Nucleus accumbens (tissue), 56 donors: ENCODE measurements around the gene ANXA10.
"Not testable (repeated sequence)": the region's sequence is repeated elsewhere in the genome, so short reads cannot be mapped to it uniquely, and the experiment has no call there.

Source experiments
- DNase-seq, 56 donors: peaks; one replicate each; lab custom pipeline; 2025; lab: John Stamatoyannopoulos, UW

Gene ANXA10

DNA sequence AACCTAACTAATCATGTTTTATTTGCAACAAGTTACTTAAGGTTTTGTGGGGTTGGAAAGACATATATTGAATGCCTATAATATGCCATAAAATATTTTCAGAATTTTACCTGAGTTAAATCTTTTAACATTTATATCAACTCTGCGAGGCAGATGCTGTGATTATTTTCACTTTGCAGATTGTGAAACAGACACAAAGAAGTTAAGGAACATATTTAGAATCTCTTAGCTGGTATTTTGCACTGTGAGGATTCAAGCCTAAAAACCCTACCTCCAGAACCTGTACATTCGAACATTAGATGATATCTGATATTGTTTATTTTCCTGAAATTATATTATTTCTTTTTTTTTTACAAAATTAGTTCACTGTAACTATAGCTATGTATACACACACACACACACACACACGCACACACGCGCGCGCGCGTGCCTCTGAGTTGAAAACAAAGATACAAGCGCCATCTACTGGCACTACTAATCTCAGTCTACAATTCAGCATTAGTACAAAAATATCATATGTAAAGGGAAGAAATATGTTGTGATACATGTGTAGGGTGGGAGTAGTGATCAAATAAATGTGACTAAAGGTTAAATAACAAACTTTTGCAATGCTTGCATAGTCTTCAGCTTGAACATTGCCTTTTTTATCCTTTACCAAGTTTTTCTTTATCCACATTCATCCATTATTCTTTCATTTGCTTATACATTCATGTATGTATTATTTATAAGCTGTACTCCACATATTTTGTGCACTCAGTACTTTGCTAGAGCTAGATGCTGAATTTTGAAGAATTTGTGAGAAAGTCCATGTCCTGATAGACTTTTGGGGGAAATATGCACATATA lies 61.5 kb downstream of the ANXA10 start:
- DNase-seq: peak in 43 of 56 donors; percentile 0 to 79 (median 20)

DNA sequence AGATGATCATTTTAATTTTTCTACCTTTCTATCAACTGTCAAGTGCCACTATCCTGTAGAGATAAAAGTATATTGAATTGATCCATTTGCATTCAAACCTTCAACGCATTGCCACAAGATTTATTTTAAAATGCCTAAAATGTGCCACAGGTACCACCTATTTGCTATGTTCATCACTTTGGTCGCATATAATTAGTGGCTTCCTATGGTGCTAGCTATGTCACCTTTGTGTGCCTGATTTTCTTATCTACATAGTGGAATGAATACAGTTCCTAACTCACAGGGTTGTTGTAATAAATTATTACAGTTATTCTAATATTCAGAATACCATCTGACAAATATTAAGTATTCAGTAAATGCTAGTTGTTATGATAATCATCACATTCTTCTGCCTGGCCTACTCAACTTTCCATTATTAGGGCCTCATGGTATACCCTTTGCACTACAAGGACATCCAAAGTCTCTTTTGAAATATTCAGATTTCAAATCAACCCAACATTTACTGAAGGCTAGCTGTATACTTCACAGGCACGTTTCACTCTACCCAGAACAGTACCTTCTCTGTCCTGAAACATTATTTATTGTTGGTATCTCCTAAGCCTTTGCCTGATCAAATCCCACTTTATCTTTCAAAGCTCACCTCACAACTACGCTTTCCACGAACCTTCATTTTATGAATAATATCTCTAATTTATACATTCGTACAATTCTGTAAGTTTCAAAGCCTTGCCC lies 62.4 kb downstream of the ANXA10 start:
- no peak for DNase-seq

DNA sequence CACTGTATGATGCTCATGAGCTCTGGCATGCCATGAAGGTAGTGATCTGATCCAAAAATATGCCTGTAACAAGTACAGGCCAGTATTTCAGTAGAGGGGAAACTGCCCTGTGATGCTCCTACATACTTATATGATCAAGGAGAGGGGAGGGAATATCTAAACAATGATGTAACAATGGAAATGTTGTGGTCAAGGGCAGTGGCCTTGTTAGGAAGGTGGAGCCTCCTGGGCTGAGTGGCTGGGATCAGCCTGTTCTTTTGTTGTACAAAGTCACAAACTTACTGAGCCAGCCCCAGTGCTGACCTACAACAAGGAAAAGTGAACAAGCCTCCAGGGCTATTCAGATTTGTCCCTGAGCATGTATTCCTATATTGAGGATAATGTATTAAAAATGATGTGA lies 70.3 kb downstream of the ANXA10 start:
- DNase-seq: no peak

DNA sequence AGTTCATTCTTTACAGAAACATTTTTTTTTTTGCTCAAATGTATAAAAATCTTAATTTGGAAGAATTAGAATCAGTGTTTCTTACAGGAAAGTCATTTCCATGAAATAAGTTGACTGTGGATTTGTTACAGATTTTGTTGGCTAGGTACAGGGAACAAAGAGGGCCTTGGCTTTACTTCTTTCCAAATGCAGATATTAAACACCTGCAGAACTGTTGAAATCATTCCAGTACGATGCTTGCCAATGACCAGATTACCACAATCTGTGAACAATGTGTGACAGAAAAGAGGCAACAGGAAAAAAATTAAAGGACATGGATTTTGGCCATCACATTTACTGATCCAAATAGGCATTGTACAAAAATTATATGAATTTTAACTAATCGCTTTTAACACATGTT lies 70.8 kb downstream of the ANXA10 start:
- no peak for DNase-seq

DNA sequence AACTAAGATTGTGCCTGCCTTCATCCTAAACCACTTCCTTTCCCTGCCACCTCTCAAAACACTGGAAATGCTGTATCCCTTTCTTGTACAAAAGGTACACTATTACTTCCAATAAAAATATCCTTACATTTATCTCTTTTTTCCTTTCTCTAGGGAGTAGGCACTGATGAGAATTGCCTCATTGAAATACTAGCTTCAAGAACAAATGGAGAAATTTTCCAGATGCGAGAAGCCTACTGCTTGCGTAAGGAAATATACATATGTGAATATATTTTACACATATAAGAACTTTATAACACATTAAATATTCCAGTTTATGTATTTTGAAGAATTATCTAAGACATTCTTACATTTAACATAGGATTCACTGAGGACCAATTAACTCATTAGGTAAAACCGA lies 71.7 kb downstream of the ANXA10 start:
- no peak for DNase-seq

DNA sequence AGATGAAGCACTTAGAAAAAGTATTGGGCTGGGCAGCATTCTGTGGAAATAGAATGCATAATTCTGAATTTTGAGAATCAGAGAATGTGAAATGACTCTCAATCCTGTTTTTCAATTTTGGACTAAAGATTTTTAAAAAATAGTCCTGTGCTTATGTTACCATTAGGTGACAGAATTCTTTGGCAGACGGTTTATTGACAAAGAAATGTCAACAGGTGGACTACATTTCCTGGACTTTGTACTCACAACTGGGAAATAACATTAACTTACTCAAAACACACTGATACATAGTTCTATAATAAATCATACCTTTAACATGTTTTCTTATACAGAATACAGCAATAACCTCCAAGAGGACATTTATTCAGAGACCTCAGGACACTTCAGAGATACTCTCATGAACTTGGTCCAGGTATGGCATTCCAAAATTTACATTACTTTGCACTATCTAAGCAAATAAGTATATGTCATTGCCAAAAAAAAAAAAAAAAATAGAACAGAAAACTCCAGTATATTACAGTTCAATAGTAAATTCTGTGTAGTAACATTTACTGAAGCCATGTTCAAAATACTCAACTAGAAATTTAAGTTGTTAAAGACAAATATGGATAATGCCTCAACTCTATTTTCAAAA lies 72.7 kb downstream of the ANXA10 start:
- DNase-seq: no peak

DNA sequence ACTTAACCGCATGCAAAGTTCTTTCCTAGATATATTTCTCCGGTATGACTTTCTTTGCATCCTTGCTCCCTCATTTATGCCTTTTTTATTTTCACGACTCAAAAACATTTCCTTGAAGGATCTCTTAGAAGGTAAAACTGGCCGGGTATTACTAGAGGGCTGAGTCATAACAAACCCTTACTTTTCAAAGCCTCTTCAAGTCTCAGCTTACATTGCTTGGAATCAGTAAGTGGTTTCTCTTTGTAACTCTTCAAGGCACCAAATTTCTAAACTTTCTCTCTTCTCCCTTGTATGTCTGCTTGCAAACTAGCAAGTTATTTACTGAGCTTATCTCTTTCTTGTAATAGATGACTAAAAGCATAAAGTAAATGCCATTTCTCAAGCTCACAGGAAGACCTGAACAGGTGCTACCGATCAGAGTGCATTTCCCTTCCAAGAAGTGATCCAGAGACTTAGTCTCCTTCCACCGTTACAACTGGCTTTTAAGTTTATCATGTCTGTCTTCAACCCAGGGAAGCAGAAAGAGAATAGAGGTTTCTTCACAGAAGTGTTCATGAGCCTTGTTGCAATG lies 75.5 kb downstream of the ANXA10 start:
- no peak for DNase-seq

DNA sequence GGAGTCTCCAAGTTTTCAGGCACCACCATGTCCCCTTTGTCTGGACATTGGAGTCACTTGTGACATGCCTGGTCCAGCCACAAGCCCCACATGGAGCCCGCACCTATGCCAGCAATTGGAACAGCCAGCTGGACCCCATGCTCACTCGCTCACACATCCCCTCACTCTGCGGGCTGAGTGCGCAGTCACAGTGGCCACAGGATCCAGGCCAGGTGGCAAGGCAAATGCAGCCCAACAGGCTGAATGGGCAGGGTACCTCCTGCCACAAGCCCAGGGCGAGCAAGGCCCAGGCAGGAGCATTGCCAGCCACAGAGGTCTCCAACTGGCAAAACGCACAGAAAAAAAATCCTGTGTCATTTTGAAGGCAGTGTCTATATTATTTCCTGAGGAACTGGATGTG lies 82.0 kb downstream of the ANXA10 start:
- no peak for DNase-seq

DNA sequence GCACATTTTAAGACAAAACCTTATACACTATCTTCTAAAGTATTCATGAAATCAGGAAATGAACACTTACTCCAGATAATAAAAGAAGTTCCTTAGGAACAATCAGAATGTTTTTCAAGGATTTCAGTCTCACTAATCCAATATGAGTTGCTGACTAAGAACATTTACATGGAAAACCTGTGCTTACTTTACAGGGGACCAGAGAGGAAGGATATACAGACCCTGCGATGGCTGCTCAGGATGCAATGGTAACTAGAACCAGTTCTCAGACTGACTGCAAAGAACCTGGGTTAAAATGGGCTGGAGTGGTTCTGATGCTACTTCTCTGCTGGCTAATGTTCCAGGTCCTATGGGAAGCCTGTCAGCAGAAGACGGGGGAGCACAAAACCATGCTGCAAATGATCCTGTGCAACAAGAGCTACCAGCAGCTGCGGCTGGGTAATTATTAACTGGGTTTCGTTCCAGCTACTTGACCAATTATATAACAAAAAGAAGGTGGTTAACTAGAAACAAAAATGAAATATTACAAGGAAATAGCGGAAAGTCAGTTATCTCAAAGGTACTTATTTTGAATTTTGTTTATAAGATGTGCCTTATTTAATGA lies 85.3 kb downstream of the ANXA10 start:
- no peak for DNase-seq

DNA sequence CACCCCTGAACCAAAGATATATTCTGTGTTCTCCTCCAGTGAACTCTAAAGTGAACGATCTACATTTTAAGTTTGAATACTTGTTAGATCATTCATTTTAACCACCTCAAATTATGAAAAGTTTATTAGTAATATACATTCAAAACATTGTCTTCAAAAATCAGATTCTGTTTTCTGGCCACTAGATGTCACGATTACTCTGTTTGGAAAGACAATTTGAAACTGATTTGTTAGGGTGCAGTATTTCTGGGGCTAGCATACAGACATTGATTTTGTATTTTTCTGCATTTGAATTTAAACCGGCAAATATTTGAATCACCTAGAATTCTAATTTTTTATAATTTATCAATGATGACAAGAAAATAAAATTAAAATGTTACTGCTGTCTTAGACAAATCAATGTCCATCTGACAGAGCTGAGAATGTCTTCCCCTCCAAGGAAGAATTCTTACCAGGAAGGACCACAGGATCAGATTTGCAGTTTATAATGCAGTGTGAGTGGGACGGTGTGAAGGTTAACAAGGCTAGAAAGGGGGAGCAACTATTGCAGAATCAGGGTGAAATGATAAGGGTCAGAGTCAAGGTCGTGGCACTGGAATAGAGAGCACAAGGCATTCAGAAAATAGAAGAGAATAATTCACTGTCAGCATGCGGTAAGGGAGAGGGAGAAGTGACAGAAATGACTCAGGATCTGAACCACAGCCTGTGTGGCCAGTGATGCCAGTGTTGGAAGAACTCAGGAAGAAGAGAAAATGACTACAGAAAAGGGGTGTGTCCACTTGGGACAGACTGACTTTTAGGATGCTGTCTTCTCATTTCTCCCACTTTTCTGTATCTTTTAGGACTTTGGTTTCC lies 91.6 kb downstream of the ANXA10 start:
- no peak for DNase-seq

DNA sequence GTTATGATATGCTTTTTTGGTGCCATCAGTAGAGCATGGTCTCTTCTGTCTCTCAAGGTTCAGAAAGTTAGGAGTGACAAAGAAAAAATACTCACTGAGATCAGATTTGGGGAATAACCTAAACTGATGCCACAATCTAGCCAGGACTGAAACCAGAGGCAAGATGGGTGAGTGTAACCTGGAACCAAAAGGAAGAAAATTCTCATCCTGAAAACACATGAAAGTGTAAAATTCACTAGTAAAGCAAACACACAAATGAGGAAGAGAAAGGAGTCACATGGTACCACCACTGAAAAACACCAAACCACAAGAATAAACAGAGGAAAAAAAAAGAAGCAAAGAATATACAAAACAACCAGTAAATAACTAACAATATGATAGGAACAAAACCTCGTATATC lies 96.4 kb downstream of the ANXA10 start:
- DNase-seq: no peak

DNA sequence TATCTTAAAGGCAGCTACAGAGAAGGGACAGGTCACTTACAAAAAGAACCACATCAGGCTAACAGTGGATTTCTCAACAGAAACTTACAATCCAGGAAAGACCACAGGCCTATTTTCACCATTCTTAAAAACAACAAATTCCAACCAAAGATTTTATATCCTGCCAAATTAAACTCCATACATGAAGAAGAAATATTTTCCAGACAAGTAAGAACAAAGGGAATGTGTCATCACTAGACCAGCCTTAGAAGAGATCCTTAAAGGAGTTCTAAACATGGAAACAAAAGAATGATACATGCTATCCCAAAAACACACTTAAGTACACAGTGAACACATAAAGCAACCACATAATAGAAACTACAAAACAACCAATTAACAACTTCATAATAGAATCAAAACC lies 105.6 kb downstream of the ANXA10 start:
- DNase-seq: no peak

DNA sequence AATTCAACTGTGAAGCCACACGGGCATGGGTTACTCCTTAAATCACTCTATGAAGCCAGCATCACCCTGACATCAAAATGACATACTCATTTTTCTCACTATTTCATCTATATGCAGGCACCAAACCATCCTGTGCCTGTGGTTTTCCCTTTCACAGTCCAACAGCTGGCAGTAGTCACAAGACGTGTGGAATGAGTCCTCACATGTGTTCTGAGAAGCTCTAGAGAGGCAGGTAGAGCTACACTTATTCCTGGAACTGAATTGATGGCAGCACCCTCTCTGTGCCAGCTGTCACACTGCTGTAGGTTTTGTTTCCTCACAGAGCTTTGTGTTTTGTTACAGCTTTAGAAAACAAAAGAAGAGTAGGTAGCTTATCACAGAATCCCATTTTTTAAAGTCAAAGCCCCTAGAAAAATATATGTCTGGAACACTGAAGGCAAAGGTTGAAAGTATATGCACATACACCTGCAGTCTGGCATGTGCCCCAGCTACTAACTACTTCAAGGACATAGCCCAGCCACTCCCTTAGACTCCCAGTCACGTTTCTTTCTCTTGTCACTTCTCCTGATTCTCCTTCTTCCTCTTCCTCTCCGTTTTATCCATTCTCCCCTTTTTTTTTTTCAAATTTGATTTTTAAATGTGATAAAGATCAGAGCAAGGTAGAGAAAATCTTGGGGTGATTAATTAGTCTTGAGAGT lies 107.1 kb downstream of the ANXA10 start:
- no peak for DNase-seq

DNA sequence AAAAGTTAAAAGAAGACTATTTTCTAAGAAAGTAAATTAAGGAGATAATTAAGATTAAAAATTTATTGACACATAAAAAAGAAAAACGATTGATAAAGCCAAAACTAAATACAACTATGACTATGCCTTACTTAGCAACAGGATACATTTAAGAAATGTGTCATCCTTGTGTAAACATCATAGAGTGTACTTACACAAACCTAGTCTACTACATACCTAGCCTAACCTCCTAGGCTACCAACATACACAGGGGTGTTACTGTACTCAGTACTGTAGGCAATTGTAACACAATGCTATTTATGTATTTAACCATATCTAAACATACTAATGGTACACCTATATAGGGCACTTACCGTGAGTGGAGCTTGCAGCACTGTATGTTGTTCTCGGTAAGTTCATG lies 108.3 kb downstream of the ANXA10 start:
- DNase-seq: no peak

DNA sequence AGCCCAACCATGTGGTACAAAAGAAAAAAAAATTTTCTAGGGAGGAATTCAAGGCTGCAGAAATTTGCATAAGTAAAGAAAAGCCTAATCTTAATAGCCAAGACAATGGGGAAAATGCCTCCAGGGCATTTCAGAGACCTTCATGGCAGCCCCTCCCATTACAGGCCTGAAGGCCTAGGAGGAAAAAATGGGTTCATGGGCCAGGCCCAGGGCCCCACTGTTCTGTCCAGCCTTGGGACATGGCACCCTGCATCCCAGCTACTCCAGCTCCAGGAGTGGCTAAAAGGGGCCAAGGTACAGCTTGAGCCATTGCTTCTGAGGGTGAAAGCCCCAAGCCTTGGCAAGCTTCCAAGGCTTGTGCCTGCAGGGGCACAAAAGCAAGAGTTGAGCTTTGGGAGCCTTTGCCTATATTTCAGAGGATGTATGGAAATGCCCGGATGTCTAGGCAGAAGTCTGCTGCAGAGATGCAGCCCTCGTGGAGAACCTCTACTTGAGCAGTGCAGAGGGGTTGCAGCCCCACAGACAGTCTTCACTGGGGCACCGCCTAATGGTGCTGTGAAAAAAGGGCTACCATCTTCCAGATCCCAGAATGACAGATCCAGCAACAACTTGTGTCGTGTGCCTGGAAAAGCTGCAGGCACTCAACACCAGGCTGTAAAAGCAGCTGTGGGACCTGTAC lies 111.0 kb downstream of the ANXA10 start:
- DNase-seq: no peak

DNA sequence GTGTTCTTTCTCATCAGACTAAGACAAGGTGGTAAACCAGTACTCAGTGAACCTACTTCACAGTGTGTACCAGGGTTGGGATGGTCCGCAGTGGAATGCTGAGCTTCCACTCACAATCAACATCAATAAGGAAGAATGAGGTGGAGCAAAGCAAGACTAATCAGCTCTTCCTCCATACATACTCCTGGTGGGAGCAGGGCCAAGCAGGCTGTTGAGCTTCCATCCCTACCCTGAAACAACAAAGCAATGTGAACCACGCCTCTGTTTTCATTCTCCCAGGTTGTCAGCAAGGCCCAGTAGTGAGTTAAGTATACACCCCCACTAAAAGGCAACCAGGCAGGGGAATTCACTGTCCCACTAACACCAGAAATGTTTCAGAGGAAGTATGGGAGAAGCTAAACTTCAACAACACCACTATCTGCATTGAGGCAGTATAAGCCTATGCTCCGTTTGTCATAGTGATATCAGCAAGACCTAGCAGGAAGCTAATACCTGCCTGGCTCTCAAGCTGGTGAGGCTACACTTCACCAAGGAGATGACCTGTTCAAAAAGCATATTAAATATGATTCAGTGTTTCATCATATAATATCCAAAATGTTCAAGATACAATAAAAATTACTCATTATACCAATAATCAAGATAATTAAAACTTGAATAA lies 116.7 kb downstream of the ANXA10 start:
- no peak for DNase-seq

DNA sequence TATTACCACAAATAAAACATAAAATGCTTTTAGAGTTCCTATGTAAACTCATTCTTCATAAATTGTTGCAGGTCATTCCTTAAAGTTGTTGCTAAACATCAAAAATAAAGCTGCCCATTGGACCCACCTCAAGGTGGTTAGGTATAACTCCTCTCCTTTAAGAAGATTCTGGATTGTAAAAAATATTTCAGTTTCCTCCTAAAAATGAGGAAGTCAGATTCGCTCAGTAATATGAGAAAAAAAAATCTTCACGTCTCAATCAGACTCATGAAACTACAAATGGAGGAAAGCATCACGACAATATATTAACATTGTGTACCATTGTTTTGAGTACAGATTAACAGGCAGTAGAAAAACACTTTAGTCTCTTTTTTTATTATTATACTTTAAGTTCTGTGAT lies 120.3 kb downstream of the ANXA10 start:
- DNase-seq: no peak

DNA sequence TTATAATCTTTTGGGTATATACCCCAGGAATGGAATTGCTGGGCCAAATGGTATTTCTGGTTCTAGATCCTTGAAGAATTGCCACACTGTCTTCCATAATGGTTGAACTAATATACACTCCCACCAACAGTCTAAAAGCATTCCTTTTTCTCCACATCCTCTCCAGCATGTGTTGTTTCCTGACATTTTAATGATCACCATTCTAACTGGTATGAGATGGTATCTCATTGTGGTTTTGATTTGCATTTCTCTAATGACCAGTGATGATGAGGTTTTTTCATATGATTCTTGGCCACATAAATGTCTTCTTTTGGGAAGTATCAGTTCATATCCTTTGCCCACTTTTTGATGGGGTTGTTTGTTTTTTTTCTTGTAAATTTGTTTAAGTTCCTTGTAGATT lies 121.2 kb downstream of the ANXA10 start:
- DNase-seq: not testable (repeated sequence)
